ENCODE results near the gene CCL7.

DNA sequence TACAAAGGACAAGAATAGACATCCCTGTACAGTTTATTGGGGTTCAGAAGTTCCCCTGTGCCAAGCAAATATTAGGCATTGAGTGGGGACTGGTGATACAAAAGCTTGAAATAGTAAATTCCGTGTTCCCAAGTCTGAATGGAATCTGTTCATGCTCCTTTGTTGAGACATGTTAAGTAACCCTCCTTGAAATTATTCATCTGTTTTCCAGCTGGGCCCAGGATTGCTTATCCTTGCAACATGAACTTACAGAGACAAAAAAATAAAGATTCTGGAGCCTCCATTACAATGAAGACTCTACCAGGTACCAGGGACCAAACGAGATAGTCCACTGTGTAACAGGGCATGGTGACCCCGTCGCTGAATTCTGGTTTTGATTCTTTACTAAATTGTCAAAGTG lies 43.1 kb downstream of the CCL7 start:
- TF ChIP-seq ZNF274 (IDR thresholded peaks at IDR 0.05; ENCODE audit: low read depth, low read length) (no peak), SUZ12 (IDR thresholded peaks at IDR 0.05; ENCODE audit: extremely low read depth, insufficient read depth, insufficient read length) (no peak), YY1 (IDR thresholded peaks at IDR 0.05; ENCODE audit: insufficient read depth, insufficient read length) (no peak)

Data from NT2/D1 (cell line).